Endothelial cell of umbilical vein (primary cell): ENCODE results near the gene TWF2.

ENCODE experiments used
- CTCF ChIP-seq, 2 donors: IDR thresholded peaks; 1 replicate in 1 of 2; 2 replicates in 1 of 2; pipeline ENCODE4 v1.5.1; 2011; ENCODE audit warnings: low read length in 2 of 2, mild to moderate bottlenecking in 2 of 2, moderate library complexity in 2 of 2, control low read depth in 1 of 2, inconsistent platforms in 1 of 2, low read depth in 1 of 2; ENCODE audit not compliant: insufficient read depth in 1 of 2; ENCODE audit errors: extremely low read depth in 1 of 2
- EZH2 ChIP-seq: IDR thresholded peaks from 2 replicates; pipeline ENCODE4 v1.6.1; 2012; ENCODE audit warnings: borderline replicate concordance, low read depth, mild to moderate bottlenecking, moderate library complexity, low read length, inconsistent platforms; ENCODE audit not compliant: severe bottlenecking
- FOS ChIP-seq: IDR thresholded peaks from 2 replicates; pipeline ENCODE4 v1.6.1; 2011; ENCODE audit warnings: mild to moderate bottlenecking, low read length, moderate library complexity, borderline replicate concordance; ENCODE audit not compliant: insufficient read depth
- JUN ChIP-seq: IDR thresholded peaks from 2 replicates; pipeline ENCODE4 v1.6.1; 2011; ENCODE audit warnings: borderline replicate concordance, low read depth; ENCODE audit not compliant: insufficient read length, insufficient read depth
- MAX ChIP-seq: IDR thresholded peaks from 2 replicates; pipeline ENCODE4 v1.6.1; 2011; ENCODE audit not compliant: insufficient read depth, insufficient read length
- MYC ChIP-seq: IDR thresholded peaks from one replicate; pipeline ENCODE4 v1.6.1; 2011; ENCODE audit warnings: mild to moderate bottlenecking, low read depth, low read length
- POLR2A ChIP-seq: IDR thresholded peaks from 2 replicates; pipeline ENCODE4 v1.6.1; 2012; ENCODE audit warnings: low read depth, mild to moderate bottlenecking, control low read depth, low read length
- POLR2AphosphoS5 ChIP-seq: IDR thresholded peaks from 2 replicates; pipeline ENCODE4 v1.6.1; 2012; ENCODE audit warnings: low read depth, mild to moderate bottlenecking, control low read depth, low read length, moderate library complexity; ENCODE audit not compliant: insufficient read depth

GRCh38 chr3:52236424-52236886 is 2.5 kb downstream of the TWF2 start:
- TF ChIP-seq CTCF (IDR thresholded peaks at IDR 0.05; ENCODE audit: extremely low read depth in 1 of 2, insufficient read depth in 1 of 2, low read depth in 1 of 2, low read length in 2 of 2) (no peak), POLR2A (no peak), EZH2 (no peak), MAX (no peak), MYC (no peak), POLR2AphosphoS5 (no peak), JUN (no peak), FOS (no peak)
